Activated CD4-positive, CD25-positive, alpha-beta regulatory T cell treated with anti-CD3 and anti-CD28 coated beads, Interleukin-2, amount 50 U/mL, for 72 hours (primary cell): ENCODE data around the gene PHF11.
"Not testable (repeated sequence)": the region's sequence is repeated elsewhere in the genome, so short reads cannot be mapped to it uniquely, and the experiment has no call there.

Source experiments
- DNase-seq: peaks from one replicate; pipeline ENCODE4 v3.0.0; 2021

The PHF11 gene

GRCh38 chr13:49550942-49551644 lies 55.3 kb downstream of the PHF11 start:
- DNase-seq = no peak

DNA sequence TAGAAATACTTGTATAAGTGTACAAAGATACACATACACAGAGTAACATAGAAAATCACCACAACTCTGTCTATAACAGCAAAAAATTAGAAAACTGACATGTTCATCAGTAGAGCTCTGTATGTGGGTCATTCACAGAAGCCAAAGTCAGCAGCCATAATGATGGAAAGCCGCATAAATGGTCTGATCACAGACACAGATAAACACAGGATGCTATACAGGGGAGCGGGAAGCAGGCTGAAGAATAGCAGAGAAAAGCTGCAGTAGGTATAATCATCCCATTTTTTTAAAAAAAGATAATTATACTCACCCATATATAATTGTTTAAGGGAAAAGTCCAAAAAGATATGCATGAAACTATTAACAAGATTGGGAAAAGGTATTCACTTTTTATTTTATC lies 58.1 kb downstream of the PHF11 start:
- DNase-seq = no peak

- no peak for DNase-seq
Observed at GRCh38 chr13:49554387-49554786, 58.6 kb downstream of the PHF11 start.

DNA sequence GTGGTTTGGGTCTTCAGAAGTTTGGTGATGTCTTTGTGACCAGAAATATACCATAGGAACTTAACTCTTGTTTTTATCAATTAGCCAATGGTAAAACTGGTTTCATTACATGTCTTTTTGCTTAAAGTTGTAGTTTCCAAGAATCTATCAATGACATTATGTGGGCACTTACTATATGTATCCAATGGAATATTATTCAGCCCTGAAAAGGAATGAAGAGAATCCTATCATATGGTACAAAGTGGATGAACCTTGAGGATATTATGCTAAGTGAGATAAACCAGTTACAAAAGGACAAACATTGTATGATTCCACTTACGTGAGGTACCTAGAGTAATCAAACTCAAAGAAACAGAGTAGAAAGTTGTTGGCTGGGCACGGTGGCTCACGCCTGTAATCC lies 63.3 kb downstream of the PHF11 start:
- no peak for DNase-seq

DNA sequence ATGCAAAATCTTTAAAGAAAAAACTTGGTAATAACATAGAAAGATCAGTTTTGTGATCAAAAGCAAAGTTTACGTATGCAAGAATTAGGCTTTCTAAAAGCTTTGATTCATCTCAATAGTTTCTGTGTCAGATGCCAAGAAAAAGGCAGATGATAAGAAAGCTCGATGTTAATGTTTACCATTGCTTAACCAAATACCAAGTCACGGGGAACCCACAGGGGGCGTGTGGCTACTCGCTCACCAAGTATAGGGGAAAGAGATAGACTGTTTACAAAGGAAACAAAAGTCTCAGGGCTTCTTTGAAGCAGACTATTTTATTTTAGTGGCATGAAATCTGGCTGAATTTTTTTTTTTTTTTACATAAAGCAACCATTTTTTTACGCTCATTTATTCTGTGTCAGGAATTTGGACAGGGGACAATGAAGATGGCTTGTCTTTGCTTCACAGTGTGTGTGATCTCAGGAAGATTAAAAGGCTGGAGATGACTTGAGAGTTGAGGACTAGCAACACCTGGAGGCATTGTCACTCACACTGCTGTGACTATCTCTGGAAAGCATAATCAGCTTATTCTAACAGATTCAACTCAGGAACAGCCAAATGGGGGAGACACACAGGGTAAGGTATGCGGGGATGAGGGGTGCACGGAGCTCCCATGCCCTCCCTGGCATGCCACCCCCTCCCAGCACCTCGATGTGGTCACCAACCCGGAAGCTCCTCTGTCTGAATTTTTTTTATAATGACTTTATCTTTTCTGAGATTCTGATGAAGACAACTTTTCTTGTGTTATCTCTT lies 64.7 kb downstream of the PHF11 start:
- no peak for DNase-seq

DNA sequence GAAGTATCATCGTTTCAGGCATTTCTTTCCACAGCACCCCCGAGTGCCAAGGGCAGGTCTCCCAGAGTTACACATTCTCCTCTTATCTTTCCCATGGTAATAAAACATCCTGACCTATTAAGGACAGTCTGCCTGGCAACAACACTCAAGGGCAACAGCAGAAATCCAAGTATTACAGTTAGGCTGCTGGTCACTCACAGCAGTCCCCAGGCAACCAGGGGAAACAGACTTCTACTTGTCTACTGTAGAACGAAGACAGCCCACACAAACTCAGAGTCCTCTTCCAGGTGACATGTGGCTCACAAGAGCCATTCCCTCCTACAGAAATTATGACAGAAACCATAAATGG lies 65.3 kb downstream of the PHF11 start:
- DNase-seq = no peak

DNA sequence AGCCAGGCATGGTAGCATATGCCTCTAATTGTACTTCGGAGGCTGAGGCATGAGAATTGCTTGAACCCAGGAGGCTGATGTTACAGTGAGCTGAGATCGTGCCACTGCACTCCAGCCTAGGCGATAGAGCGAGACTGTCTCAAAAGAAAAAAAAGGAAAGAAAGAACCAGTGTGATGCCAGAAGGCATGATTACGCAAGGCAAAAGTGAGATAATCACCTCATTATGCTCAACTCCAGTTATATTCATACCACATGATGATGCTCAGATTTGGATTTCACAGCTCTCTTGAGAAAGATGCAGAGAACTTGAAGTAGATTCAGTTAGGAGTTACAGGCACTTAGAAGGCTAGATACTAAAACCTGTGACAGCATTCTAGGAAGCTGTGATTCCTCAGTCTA lies 67.8 kb downstream of the PHF11 start:
- no peak for DNase-seq

- DNase-seq = not testable (repeated sequence)
Observed at GRCh38 chr13:49565461-49565860, 69.7 kb downstream of the PHF11 start.

DNA sequence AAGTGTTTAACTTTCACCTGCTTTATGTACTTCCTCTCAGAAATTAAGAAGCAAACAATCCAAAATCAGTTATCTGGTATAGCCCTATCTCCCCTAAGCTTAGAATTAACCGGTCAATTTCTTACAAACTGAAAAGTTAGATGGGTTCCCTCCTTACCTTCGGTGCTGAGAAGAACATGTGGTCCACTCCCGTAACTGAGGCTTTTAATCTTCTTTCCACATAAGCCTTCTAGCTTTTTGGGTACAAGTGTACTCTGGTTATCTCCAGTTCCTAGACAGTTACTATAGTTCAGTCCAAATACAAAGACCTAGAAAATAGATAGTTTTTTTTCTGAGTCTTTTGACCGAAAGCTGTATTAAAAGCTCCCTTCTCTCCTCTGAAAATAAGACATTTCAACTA lies 70.7 kb downstream of the PHF11 start:
- DNase-seq = no peak

DNA sequence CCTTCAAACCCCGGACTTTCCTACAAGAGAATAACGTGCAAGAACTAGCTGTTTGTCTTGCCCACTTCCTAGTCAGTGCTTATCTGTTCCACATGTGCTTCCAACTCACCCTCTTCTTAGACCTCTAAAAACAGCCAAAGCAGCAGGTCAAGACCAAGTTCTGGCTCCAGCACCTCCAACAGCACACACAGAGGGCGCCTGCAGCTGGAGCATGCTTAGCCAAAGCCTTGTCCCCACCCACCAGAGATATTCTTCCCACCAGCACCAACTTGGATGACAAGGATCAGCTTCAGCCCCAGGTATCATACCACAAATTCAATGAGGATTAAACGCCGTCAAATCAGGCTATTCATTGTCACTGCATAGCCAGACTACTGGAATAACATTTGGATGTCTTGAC lies 71.7 kb downstream of the PHF11 start:
- DNase-seq = no peak

DNA sequence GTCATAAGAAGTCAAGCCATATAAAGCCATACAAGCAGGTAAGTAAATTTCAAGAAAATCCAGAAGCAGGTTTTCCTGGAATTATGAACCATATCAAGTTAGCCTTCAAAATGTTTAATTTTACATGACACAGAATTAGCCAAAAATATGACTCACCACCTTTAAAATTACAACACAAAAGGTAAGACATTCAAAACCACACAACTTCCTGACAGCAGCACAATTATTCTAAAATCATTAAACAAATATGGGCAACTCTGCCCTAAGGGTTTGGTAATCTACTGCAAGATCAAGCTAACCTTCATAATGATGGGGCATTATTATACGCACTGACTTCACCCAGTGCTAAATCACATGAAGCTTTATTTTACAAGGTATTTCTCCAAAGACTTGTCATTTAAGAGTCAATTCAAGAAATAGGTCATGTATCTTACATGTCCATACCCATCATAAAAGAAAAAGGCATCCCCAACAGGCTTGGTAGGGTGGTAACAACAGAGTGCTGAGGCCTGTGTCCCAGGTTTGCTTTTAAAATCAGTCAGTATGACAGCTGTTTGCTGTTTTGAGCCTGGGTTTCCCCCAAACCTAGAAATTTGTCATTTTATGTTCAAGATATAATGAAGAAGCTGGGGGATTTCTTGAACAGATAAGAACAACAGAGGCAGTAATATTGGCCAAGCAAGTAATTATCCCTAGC lies 74.4 kb downstream of the PHF11 start:
- DNase-seq = no peak

GRCh38 chr13:49571299-49572240 lies 75.8 kb downstream of the PHF11 start:
- no peak for DNase-seq
